T-helper 1 cell treated with Interleukin-12 subunit alpha and Interleukin-12 subunit beta and Interleukin-4 antibody, amounts not matched to agents 30 ng/mL and 1 ng/mL, for 36 hours (primary cell): ENCODE data around the gene CYS1. TPM values are rescaled to one million over a fixed set of nuclear protein-coding genes. Genes with fewer than 3 reads are reported as not detected.
"Not testable (repeated sequence)": the region's sequence is repeated elsewhere in the genome, so short reads cannot be mapped to it uniquely, and the experiment has no call there.

Source experiments
- intact Hi-C: fragments of 100-400 bp; cut with micrococcal nuclease; formaldehyde crosslinking; loops from one replicate; pipeline ENCODE4 v1.15.1; 2024
- total RNA-seq: library from RNA; stranded (reverse); gene quantifications from 2 replicates; pipeline ENCODE4 v1.2.3, GENCODE V29; 2022

Gene CYS1
- total RNA-seq, 1 donor from 2014 or later: 1.6 TPM

DNA sequence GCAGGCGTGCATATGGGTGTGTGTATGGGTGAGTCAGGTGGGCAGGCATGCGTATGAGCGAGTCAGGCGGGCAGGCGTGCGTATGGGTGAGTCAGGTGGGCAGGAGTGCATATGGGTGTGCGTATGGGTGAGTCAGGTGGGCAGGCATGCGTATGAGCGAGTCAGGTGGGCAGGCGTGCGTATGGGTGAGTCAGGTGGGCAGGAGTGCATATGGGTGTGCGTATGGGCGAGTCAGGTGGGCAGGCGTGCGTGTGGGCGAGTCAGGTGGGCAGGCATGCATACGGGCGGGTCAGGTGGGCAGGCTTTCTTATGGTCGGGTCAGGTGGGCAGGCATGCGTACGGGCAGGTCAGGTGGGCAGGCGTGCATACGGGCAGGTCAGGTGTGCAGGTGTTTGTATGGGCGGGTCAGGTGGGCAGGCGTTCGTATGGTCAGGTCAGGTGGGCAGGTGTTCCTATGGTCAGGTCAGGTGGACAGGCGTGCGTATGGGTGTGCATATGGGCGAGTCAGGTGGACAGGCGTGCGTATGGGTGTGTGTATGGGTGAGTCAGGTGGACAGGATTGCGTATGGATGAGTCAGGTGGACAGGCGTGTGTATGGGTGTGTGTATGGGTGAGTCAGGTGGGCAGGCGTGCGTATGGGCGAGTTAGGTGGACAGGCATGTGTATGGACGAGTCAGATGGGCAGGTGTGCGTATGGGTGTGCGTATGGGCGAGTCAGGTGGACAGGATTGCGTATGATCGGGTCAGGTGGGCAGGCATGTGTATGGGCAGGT is 65.6 kb downstream of the CYS1 start:
- intact Hi-C loops: no loop called here

GRCh38 chr2:10013651-10014417 is 66.4 kb downstream of the CYS1 start:
- intact Hi-C loops: not testable (repeated sequence)

- intact Hi-C loops: no loop called here
These were observed 67.2 kb downstream of the CYS1 start for GRCh38 chr2:10012963-10013461.

- intact Hi-C loops: not testable (repeated sequence)
These were observed 67.7 kb downstream of the CYS1 start for GRCh38 chr2:10012366-10012962.

DNA sequence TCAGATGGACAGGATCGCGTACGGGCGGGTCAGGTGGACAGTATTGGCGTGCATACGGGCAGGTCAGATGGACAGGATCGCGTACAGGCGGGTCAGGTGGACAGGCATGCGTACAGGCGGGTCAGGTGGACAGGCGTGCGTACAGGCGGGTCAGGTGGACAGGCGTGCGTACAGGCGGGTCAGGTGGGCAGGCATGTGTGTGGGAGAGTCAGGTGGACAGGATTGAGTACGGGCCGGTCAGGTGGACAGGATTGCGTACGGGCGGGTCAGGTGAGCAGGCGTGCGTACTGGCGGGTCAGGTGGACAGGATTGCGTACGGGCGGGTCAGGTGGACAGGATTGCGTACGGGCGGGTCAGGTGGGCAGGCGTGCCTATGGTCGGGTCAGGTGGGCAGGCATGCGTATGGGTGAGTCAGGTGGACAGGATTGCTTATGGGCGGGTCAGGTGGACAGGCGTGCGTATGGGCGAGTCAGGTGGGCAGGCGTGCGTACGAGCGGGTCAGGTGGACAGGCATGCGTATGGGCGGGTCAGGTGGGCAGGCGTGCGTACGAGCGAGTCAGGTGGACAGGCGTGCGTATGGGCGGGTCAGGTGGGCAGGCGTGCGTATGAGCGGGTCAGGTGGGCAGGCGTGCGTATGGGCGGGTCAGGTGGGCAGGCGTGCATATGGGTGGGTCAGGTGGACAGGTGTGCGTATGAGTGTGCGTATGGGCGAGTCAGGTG is 68.4 kb downstream of the CYS1 start:
- intact Hi-C loops: not testable (repeated sequence)

DNA sequence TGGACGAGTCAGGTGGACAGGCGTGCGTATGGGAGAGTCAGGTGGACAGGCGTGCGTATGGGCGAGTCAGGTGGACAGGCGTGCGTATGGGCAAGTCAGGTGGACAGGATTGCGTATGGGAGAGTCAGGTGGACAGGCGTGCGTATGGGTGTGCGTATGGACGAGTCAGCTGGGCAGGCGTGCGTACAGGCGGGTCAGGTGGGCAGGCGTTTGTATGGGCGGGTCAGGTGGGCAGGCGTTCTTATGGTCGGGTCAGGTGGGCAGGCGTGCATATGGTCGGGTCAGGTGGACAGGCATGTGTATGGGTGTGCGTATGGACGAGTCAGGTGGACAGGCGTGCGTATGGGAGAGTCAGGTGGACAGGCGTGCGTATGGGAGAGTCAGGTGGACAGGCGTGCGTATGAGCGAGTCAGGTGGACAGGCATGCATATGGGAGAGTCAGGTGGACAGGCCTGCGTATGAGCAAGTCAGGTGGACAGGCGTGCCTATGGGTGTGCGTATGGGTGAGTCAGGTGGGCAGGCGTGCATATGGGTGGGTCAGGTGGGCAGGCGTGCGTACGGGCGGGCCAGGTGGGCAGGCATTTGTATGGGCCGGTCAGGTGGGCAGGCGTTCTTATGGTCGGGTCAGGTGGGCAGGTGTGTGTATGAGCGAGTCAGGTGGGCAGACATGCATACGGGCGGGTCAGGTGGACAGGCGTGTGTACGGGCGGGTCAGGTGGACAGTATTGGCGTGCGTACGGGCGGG is 69.2 kb downstream of the CYS1 start:
- intact Hi-C loops: not testable (repeated sequence)

GRCh38 chr2:10009811-10010781 is 70.1 kb downstream of the CYS1 start:
- intact Hi-C loops: no loop called here

GRCh38 chr2:10009271-10009810 is 70.9 kb downstream of the CYS1 start:
- intact Hi-C loops: no loop called here

DNA sequence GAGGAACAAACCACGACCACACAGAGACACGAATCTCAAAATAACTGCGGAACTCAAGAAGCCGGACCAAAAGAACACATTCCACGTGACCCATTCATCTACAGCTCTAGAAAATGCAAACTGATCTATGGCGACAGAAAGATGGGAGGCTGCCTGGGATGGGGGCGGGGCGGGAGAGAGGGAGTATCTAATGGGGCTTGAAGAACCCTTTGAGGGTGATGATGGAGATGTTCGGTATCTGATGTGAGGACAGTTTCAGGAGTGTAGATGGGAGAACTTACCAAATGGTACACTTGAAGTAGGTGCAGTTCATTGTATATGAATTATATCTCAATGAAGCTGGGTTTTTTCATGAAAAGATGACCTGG is 71.4 kb downstream of the CYS1 start:
- intact Hi-C loops: no loop called here

GRCh38 chr2:10007921-10008808 is 72.0 kb downstream of the CYS1 start:
- intact Hi-C loops: no loop called here

- intact Hi-C loops: no loop called here
These were observed 72.8 kb downstream of the CYS1 start for GRCh38 chr2:10007435-10007834.

Other genes with a start within 250 kb of the CYS1 start
- 35.5 and 36.1 TPM in 2 replicates for gene TAF1B, start 236.9 kb downstream of the CYS1 start, total RNA-seq
- 1.1 and 1.8 TPM in 2 replicates for gene GRHL1, start 128.7 kb downstream of the CYS1 start, total RNA-seq
- 10.9 and 11.7 TPM in 2 replicates for gene KLF11, start 36.9 kb downstream of the CYS1 start, total RNA-seq
- 328 and 333 TPM in 2 replicates for gene RRM2, start 42.3 kb upstream of the CYS1 start, total RNA-seq
- 47.5 and 53.9 TPM in 2 replicates for gene HPCAL1, start 222.5 kb upstream of the CYS1 start, total RNA-seq